ENCODE data around the gene CCNY.

- no peak for TF ChIP-seq POLR2A (IDR thresholded peaks at IDR 0.05)
- no peak for TF ChIP-seq CTCF (IDR thresholded peaks at IDR 0.05)
Observed at GRCh38 chr10:35532141-35532540, 195.8 kb downstream of the CCNY start.
